GM23248 (cell line): ENCODE results near the gene HMCES. TPM values are rescaled to one million over a fixed set of nuclear protein-coding genes. Genes with fewer than 3 reads are reported as not detected.

ENCODE experiments used
- DNase-seq: peaks from one replicate; pipeline ENCODE4 v3.0.0-alpha.2; 2015
- H2AFZ ChIP-seq: fragments of 200-600 bp; sonication (generic); 2 replicates; pipeline ENCODE4 v1.6.1; 2016; ENCODE audit warnings: antibody characterized with exemption
- H3F3A ChIP-seq: fragments of 200-600 bp; sonication (generic); 2 replicates; pipeline ENCODE4 v1.6.1; 2016; ENCODE audit warnings: mild to moderate bottlenecking, antibody characterized with exemption, mixed run types; ENCODE audit not compliant: insufficient read depth
- H3K27ac ChIP-seq: fragments of 200-600 bp; sonication (generic); 2 replicates; pipeline ENCODE4 v1.5.1; 2016; ENCODE audit warnings: mild to moderate bottlenecking
- H3K27me3 ChIP-seq: fragments of 200-600 bp; sonication (generic); replicated peaks from 2 replicates; pipeline ENCODE4 v1.6.1; 2016; ENCODE audit warnings: mild to moderate bottlenecking; ENCODE audit not compliant: insufficient read depth
- H3K36me3 ChIP-seq: fragments of 200-600 bp; sonication (generic); 2 replicates; pipeline ENCODE4 v1.6.1; 2016; ENCODE audit warnings: low read depth, mild to moderate bottlenecking
- H3K4me1 ChIP-seq: fragments of 200-600 bp; sonication (generic); 2 replicates; pipeline ENCODE4 v1.6.1; 2016; ENCODE audit warnings: mild to moderate bottlenecking; ENCODE audit not compliant: insufficient read depth
- H3K4me2 ChIP-seq: fragments of 200-600 bp; sonication (generic); one replicate; pipeline ENCODE4 v1.6.1; 2016; ENCODE audit warnings: mild to moderate bottlenecking; ENCODE audit not compliant: unreplicated experiment
- H3K4me3 ChIP-seq: fragments of 200-600 bp; sonication (generic); 2 replicates; pipeline ENCODE4 v1.5.1; 2016; ENCODE audit warnings: mild to moderate bottlenecking
- H3K79me2 ChIP-seq: fragments of 200-600 bp; sonication (generic); 2 replicates; pipeline ENCODE4 v1.6.1; 2016; ENCODE audit warnings: mild to moderate bottlenecking; ENCODE audit not compliant: insufficient read depth
- H3K9ac ChIP-seq: fragments of 200-600 bp; sonication (generic); 2 replicates; pipeline ENCODE4 v1.6.1; 2016; ENCODE audit warnings: mild to moderate bottlenecking
- H3K9me2 ChIP-seq: fragments of 200-600 bp; sonication (generic); 2 replicates; pipeline ENCODE4 v1.6.1; 2016; ENCODE audit warnings: mixed run types, mild to moderate bottlenecking, moderate library complexity; ENCODE audit not compliant: insufficient read depth
- H3K9me3 ChIP-seq: fragments of 200-600 bp; sonication (generic); one replicate; pipeline ENCODE4 v1.6.1; 2017; ENCODE audit warnings: low read depth
- H4K20me1 ChIP-seq: fragments of 200-600 bp; sonication (generic); 2 replicates; pipeline ENCODE4 v1.6.0; 2016; ENCODE audit not compliant: insufficient read depth
- EZH2 ChIP-seq: fragments of 200-600 bp; sonication (generic); IDR thresholded peaks from 2 replicates; pipeline ENCODE4 v1.6.1; 2018; ENCODE audit warnings: antibody characterized with exemption, mild to moderate bottlenecking; ENCODE audit not compliant: insufficient read depth, poor library complexity, severe bottlenecking
- EZH2phosphoT487 ChIP-seq: fragments of 200-600 bp; sonication (generic); IDR thresholded peaks from 2 replicates; pipeline ENCODE4 v1.6.1; 2018; ENCODE audit warnings: antibody characterized with exemption, moderate library complexity, mild to moderate bottlenecking, low read depth; ENCODE audit not compliant: insufficient read depth
- WGBS, 2 experiments: methylation state at CpG; one replicate each; pipeline ENCODE4 v1.1.6; 2015 to 2017; ENCODE audit warnings: low lambda C conversion rate in 2 of 2, low coverage in 1 of 2; ENCODE audit errors: missing lambda C conversion rate in 2 of 2; 5-methylcytosine and 5-hydroxymethylcytosine counted together
- in situ Hi-C: fragments of 300-500 bp; cut with MboI; formaldehyde crosslinking; loops from 2 replicates; pipeline ENCODE4 v1.15.0; 2020
- polyA plus RNA-seq: library from polyadenylated mRNA; unstranded; fragments of >200 nt; fragmentation: Nextera tagmentation; extraction: Ambion mirVana; gene quantifications from 2 replicates; pipeline ENCODE4 v1.2.1, GENCODE V29; 2016
- total RNA-seq: library from RNA; depleted of rRNA; stranded (reverse); fragments of >200 nt; shearing (Covaris generic); gene quantifications from 2 replicates; pipeline ENCODE4 v1.2.3, GENCODE V29; 2014

Gene HMCES
- total and polyA plus RNA-seq, 2 experiments from 2014 or later: 12.5 to 33.2 TPM

DNA sequence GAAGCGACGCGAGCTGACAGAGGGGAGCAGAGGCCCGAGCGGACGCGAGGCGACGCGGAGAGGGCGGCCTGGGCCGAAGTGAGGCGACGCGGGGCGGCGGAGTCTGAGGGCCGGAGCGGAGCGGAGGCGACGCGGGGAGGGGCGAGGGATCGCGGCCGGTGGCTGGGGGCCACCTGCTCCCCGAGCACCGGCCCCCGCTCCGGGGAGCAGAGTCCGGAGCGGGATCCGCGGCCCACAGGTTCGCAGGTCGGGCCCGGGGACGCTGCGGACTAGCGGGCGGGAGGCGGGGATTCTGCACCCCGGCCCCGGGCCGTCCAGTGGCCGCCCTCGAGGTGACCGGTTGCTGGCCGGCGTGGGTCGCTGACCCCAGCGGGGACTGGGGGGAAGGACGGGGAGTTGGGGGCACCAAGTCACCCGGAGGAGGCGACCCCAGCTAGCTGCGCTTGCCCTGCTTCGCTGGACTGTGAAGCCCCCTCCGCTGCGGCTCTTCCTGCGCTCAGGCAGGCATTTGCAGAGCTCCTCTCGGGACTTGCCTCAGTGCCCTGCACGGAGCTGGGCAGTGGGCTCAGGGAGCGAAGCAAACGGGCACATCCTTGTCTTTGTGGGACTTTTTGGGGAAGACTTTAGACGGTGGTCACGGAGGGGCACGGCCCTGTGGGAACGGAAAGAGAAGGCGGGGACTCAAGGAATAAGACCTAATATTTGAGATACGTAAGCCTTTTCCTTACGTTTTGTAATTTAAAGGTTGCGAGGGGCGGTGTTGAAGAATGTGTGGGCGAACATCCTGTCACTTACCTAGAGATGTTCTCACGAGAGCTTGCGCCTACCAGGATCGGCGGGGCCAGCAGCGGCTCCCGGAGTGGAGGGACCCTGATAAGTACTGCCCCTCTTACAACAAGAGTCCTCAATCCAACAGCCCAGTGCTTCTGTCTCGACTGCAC, 566 bp downstream of the HMCES start:
- H3F3A ChIP-seq: peaks cover 77% of the 10 kb centered on the region
- peak overlapping the region; percentile 67 for H3K27ac ChIP-seq
- 2% methylated on average over 58 to 74 of the region's 82 CpGs for WGBS, 2 experiments
- H3K9me3 ChIP-seq: no peaks in the 10 kb centered on the region
- H3K9ac ChIP-seq: peak overlapping the region; percentile 86
- peak; percentile 80 for DNase-seq
- in situ Hi-C loops: no loop called here
- no peaks in the 10 kb centered on the region for H3K27me3 ChIP-seq
- H2AFZ ChIP-seq: peak overlapping the region; percentile 80
- TF ChIP-seq EZH2phosphoT487: no peak
- TF ChIP-seq EZH2: no peak
- H3K4me2 ChIP-seq: peak overlapping the region; percentile 88
- peaks cover 31% of the 10 kb centered on the region for H3K4me1 ChIP-seq
- H3K4me3 ChIP-seq: peak overlapping the region; percentile 78
- peaks cover 8% of the 10 kb centered on the region for H3K79me2 ChIP-seq
- 0 out of 2 replicates have a peak, but pooled peaks cover 4% of the 10 kb centered on the region for H4K20me1 ChIP-seq
- peaks cover 29% of the 10 kb centered on the region for H3K36me3 ChIP-seq
- H3K9me2 ChIP-seq: no peaks in the 10 kb centered on the region

DNA sequence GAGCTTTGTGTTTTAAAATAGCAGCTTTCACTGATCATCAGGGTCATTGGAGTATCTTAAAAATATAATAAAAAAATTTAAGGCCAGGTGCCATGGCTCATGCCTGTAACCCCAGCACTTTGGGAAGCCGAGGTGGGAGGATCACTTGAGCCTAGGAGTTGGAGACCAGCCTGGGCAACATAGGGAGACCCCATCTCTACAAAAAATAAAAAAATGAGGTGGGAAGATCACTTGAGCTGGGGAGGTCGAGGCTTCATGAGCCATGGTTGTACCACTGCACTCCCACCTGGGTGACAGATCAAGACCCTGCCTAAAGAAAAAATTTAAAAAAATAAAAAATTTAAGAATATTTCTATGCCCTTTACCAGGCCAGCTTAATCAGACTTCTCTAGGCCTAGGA, 1.5 kb downstream of the HMCES start:
- Histone ChIP-seq H3K4me3 (peak overlapping the region; percentile 78), H3K9me2 (no peaks in the 10 kb centered on the region), H3K9ac (peak overlapping the region; percentile 86), H3F3A (peaks cover 69% of the 10 kb centered on the region), H3K36me3 (peaks cover 22% of the 10 kb centered on the region), H2AFZ (0 out of 2 replicates have a peak overlapping the region, but pooled peaks have one; percentile 80), H3K4me1 (peaks cover 31% of the 10 kb centered on the region), H4K20me1 (0 out of 2 replicates have a peak, but pooled peaks cover 4% of the 10 kb centered on the region), H3K27ac (peak overlapping the region; percentile 67), H3K27me3 (no peaks in the 10 kb centered on the region), H3K9me3 (no peaks in the 10 kb centered on the region), H3K4me2 (peak overlapping the region; percentile 88), H3K79me2 (peaks cover 8% of the 10 kb centered on the region)
- in situ Hi-C loops: no loop called here
- 74 to 76% methylated on average over 2 of the region's 2 CpGs for WGBS, 2 experiments
- TF ChIP-seq EZH2phosphoT487: no peak
- no peak for TF ChIP-seq EZH2
- DNase-seq: no peak

DNA sequence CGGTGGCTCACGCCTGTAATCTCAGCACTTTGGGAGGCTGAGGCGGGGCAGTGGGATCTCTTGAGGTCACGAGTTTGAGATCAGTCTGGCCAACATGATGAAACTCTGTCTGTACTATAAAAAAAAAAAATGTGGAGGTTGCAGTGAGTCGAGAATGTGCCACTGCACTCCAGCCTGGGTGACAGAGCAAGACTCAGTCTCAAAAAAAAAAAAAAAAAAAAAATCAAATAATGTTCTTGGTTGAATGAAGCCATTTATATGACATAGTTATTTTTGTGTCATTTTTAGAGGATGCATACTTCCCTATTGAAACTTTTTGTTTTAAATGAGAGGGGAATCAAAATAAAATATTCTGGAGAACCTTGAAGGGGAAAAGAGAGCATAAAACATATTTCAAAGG, 3.1 kb downstream of the HMCES start:
- Histone ChIP-seq H3K9me3 (no peaks in the 10 kb centered on the region), H3K27ac (peak overlapping the region; percentile 65), H3K36me3 (peaks cover 10% of the 10 kb centered on the region; the same call in 1 of the 2 replicates), H2AFZ (no peak overlapping the region), H3K4me3 (no peak overlapping the region), H3K4me2 (no peak overlapping the region), H3K79me2 (peaks cover 19% of the 10 kb centered on the region), H3K27me3 (no peaks in the 10 kb centered on the region), H3K4me1 (peaks cover 31% of the 10 kb centered on the region), H3K9ac (no peak overlapping the region), H3K9me2 (no peaks in the 10 kb centered on the region), H4K20me1 (0 out of 2 replicates have a peak, but pooled peaks cover 4% of the 10 kb centered on the region), H3F3A (peaks cover 53% of the 10 kb centered on the region)
- TF ChIP-seq EZH2: no peak
- no peak for TF ChIP-seq EZH2phosphoT487
- DNase-seq: no peak
- 71 to 75% methylated on average over 5 of the region's 5 CpGs for WGBS, 2 experiments
- in situ Hi-C loops: no loop called here

DNA sequence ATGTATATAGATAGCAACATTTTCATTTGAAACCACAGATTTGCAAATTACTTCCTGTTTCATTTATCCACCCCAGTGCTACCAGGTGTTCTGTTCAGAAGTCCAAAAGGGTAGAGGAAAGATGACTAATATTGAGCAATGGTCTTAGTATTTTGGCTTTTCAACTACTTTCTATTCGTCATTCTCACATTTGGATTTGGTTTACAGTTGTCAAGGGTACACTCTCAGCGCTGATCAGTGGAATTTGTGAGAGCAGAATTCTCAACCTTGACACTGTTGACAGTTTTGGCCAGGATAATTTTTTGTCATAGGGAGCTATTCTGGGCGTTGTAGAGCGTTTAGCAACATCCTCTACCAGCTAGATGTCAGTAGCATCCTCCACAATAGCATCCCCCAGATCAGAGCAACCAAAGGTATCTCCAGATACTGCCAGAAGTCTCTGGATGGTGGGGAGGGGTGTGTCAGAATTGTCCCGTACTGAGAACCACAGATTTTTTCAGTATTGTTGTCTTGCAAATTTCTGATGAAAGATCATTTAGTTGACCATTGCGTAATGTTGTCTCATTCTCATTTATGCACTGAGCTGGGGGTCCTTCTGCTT, 4.2 kb downstream of the HMCES start:
- Histone ChIP-seq H4K20me1 (0 out of 2 replicates have a peak, but pooled peaks cover 4% of the 10 kb centered on the region), H2AFZ (no peak overlapping the region)
- WGBS, 2 experiments: 13 to 18% methylated on average over 6 of the region's 6 CpGs

More for the DNA sequence above, 4.2 kb downstream of the HMCES start:
- no peaks in the 10 kb centered on the region for H3K9me3 ChIP-seq
- H3K27me3 ChIP-seq: no peaks in the 10 kb centered on the region
- H3K27ac ChIP-seq: peak overlapping the region; percentile 65
- peak overlapping the region; percentile 41 for H3K4me2 ChIP-seq
- peaks cover 42% of the 10 kb centered on the region for H3F3A ChIP-seq
- no peak for TF ChIP-seq EZH2
- TF ChIP-seq EZH2phosphoT487: no peak
- H3K36me3 ChIP-seq: peaks cover under 1% of the 10 kb centered on the region; the same call in 1 of the 2 replicates
- DNase-seq: peak; percentile 88
- H3K9ac ChIP-seq: peak overlapping the region; percentile 19; the same call in 1 of the 2 replicates
- peaks cover 26% of the 10 kb centered on the region for H3K4me1 ChIP-seq
- no peak overlapping the region for H3K4me3 ChIP-seq
- in situ Hi-C loops: no loop called here
- no peaks in the 10 kb centered on the region for H3K9me2 ChIP-seq
- H3K79me2 ChIP-seq: peaks cover 30% of the 10 kb centered on the region
